Body of pancreas (tissue), 4 donors: ENCODE measurements around the gene FNIP1. TPM values are rescaled to one million over a fixed set of nuclear protein-coding genes. Genes with fewer than 3 reads are reported as not detected.

Experiments used
- ATAC-seq: fragments of 150-250 bp; one replicate; pipeline ENCODE4 v1.9.1; 2016
- DNase-seq, 4 donors: peaks; one replicate each; pipeline ENCODE4 v3.0.0-alpha.2; 2019
- H3K27ac ChIP-seq, 4 donors: fragments of 200-600 bp; sonication (generic); 1 replicate in 3 of 4; 2 replicates in 1 of 4; pipeline versions ENCODE4 v1.5.1 to v1.6.1; 2016 to 2019; ENCODE audit warnings: mild to moderate bottlenecking in 1 of 4, mixed read lengths in 1 of 4, moderate library complexity in 1 of 4
- H3K27me3 ChIP-seq, 2 donors: fragments of 200-600 bp; sonication (generic); one replicate each; pipeline ENCODE4 v1.6.0; 2016; ENCODE audit warnings: mild to moderate bottlenecking in 1 of 2
- H3K36me3 ChIP-seq, 2 donors: fragments of 200-600 bp; sonication (generic); replicated peaks in 1 of 2; 2 replicates each; pipeline ENCODE4 v1.5.1; 2016; ENCODE audit warnings: low read depth in 2 of 2; ENCODE audit not compliant: insufficient read depth in 1 of 2
- H3K4me1 ChIP-seq: fragments of 200-600 bp; sonication (generic); one replicate; pipeline ENCODE4 v1.6.0; 2016
- H3K4me3 ChIP-seq, 2 donors: fragments of 200-600 bp; sonication (generic); 1 replicate in 1 of 2; 2 replicates in 1 of 2; pipeline ENCODE4 v1.5.1; 2016 to 2019
- H3K9me3 ChIP-seq, 3 donors: fragments of 200-600 bp; sonication (generic); 1 replicate in 2 of 3; 2 replicates in 1 of 3; pipeline ENCODE4 v1.5.1; 2016
- CTCF ChIP-seq, 7 experiments: fragments of 450-650 bp in 4 of 7; fragments of 200-600 bp in 3 of 7; sonication (generic) in 3 of 7; IDR thresholded peaks; one replicate each; pipeline ENCODE4 v1.5.1; 2016 to 2019; ENCODE audit warnings: antibody characterized with exemption in 7 of 7
- POLR2A ChIP-seq, 3 donors: fragments of 450-650 bp; IDR thresholded peaks; one replicate each; pipeline ENCODE4 v1.6.1; 2016; ENCODE audit warnings: antibody characterized with exemption in 3 of 3, mild to moderate bottlenecking in 2 of 3
- WGBS, 2 donors: methylation state at CpG; one replicate each; pipeline ENCODE4 v1.1.5; 2017; 5-methylcytosine and 5-hydroxymethylcytosine counted together
- intact Hi-C: fragments of 100-400 bp; cut with DNase I; formaldehyde crosslinking; loops from one replicate; pipeline ENCODE4 v1.15.1; 2023
- total RNA-seq, 2 donors: library from RNA; depleted of rRNA; stranded (reverse); fragments of >200 nt; gene quantifications; one replicate each; pipeline ENCODE4 v1.1.0, GENCODE V29; 2016

Gene FNIP1
- total RNA-seq, 2 donors from 2014 or later, result 20.5 to 35.9 TPM

GRCh38 chr5:131757830-131758519 is 38.8 kb downstream of the FNIP1 start:
- no peak for DNase-seq
- WGBS, 2 donors, result 91 to 97% methylated on average over 1 of the region's 1 CpG
- Histone ChIP-seq H3K4me3 (no peak overlapping the region), H3K27ac (no peak overlapping the region), H3K4me1 (peaks cover 32% of the 10 kb centered on the region), H3K36me3 (no peaks in the 10 kb centered on the region), H3K9me3 (no peaks in the 10 kb centered on the region), H3K27me3 (no peaks in the 10 kb centered on the region)
- TF ChIP-seq POLR2A (IDR thresholded peaks at IDR 0.05) (no peak), CTCF (IDR thresholded peaks at IDR 0.05) (no peak)
- intact Hi-C loops, result no loop called here
- no peak for ATAC-seq

GRCh38 chr5:131756942-131757341 is 39.9 kb downstream of the FNIP1 start:
- no peak for DNase-seq
- Histone ChIP-seq H3K9me3 (no peaks in the 10 kb centered on the region), H3K4me3 (no peak overlapping the region), H3K27me3 (no peaks in the 10 kb centered on the region), H3K4me1 (peaks cover 32% of the 10 kb centered on the region), H3K27ac (no peak overlapping the region), H3K36me3 (no peaks in the 10 kb centered on the region)
- TF ChIP-seq CTCF (IDR thresholded peaks at IDR 0.05), result no peak
- no peak for TF ChIP-seq POLR2A (IDR thresholded peaks at IDR 0.05)
- no peak for ATAC-seq
- intact Hi-C loops, result no loop called here
- WGBS, 2 donors, result 21 to 37% methylated on average over 1 of the region's 1 CpG

GRCh38 chr5:131754363-131754762 is 42.5 kb downstream of the FNIP1 start:
- Histone ChIP-seq H3K27me3 (no peaks in the 10 kb centered on the region), H3K4me3 (no peak overlapping the region), H3K27ac (no peak overlapping the region), H3K36me3 (no peaks in the 10 kb centered on the region), H3K9me3 (no peaks in the 10 kb centered on the region), H3K4me1 (peaks cover 32% of the 10 kb centered on the region)
- no peak for TF ChIP-seq POLR2A (IDR thresholded peaks at IDR 0.05)
- TF ChIP-seq CTCF (IDR thresholded peaks at IDR 0.05), result no peak
- ATAC-seq (no peak), DNase-seq (no peak)
- intact Hi-C loops, result no loop called here
- 23 to 34% methylated on average over 1 of the region's 1 CpG for WGBS, 2 donors

- no peaks in the 10 kb centered on the region for H3K27me3 ChIP-seq
- TF ChIP-seq CTCF (IDR thresholded peaks at IDR 0.05) (no peak), POLR2A (IDR thresholded peaks at IDR 0.05) (no peak)
- intact Hi-C loops, result no loop called here
These were observed 45.3 kb downstream of the FNIP1 start for GRCh38 chr5:131751506-131751905.

More at GRCh38 chr5:131751506-131751905, 45.3 kb downstream of the FNIP1 start:
- 90 to 93% methylated on average over 2 of the region's 2 CpGs for WGBS, 2 donors
- Histone ChIP-seq H3K4me3 (no peak overlapping the region), H3K36me3 (no peaks in the 10 kb centered on the region), H3K9me3 (no peaks in the 10 kb centered on the region), H3K27ac (no peak overlapping the region), H3K4me1 (peaks cover 10% of the 10 kb centered on the region)
- ATAC-seq, result no peak
- DNase-seq, result no peak
